Kidney (tissue), 14 donors: ENCODE measurements around the gene DLGAP1. TPM values are rescaled to one million over a fixed set of nuclear protein-coding genes. Genes with fewer than 3 reads are reported as not detected.

Experiments used
- DNase-seq, 5 donors: peaks; one replicate each; pipeline ENCODE4 v3.0.0-alpha.2; 2013 to 2020
- FAIRE-seq: peaks from 2 replicates; lab custom pipeline; 2012; peaks lifted over from hg19 to GRCh38; lab: Jason Lieb, UNC
- H3K27ac ChIP-seq, 2 donors: one replicate each; pipeline ENCODE4 v1.7.0; 2013; ENCODE audit warnings: low read depth in 2 of 2, low read length in 2 of 2, inconsistent platforms in 1 of 2
- H3K27me3 ChIP-seq: one replicate; pipeline ENCODE4 v1.7.1; 2013; ENCODE audit warnings: low read length, inconsistent platforms; ENCODE audit not compliant: control insufficient read depth, insufficient read depth
- H3K36me3 ChIP-seq, 3 donors: one replicate each; pipeline versions ENCODE4 v1.7.0 to v1.7.1; 2013; ENCODE audit warnings: low read length in 3 of 3, control low read depth in 1 of 3, inconsistent platforms in 1 of 3; ENCODE audit not compliant: insufficient read depth in 3 of 3, control insufficient read depth in 2 of 3
- H3K4me1 ChIP-seq, 3 donors: one replicate each; pipeline versions ENCODE4 v1.7.0 to v1.7.1; 2013; ENCODE audit warnings: low read length in 3 of 3, inconsistent platforms in 1 of 3, low read depth in 1 of 3; ENCODE audit not compliant: control insufficient read depth in 2 of 3, insufficient read depth in 2 of 3
- H3K4me3 ChIP-seq, 3 donors: one replicate each; pipeline versions ENCODE4 v1.7.0 to v1.8.1; 2013; ENCODE audit warnings: low read length in 3 of 3, control low read depth in 1 of 3, inconsistent platforms in 1 of 3
- H3K9ac ChIP-seq, 3 donors: one replicate each; pipeline versions ENCODE4 v1.7.0 to v1.7.1; 2013; ENCODE audit warnings: low read length in 3 of 3, control low read depth in 1 of 3, inconsistent platforms in 1 of 3
- H3K9me3 ChIP-seq, 3 donors: one replicate each; pipeline versions ENCODE4 v1.7.0 to v1.7.1; 2013; ENCODE audit warnings: low read length in 3 of 3, control low read depth in 1 of 3, inconsistent platforms in 1 of 3; ENCODE audit not compliant: control insufficient read depth in 2 of 3, insufficient read depth in 1 of 3
- intact Hi-C: fragments of 100-400 bp; cut with DNase I; formaldehyde crosslinking; loops from one replicate; pipeline ENCODE4 v1.11.1; 2022
- polyA plus RNA-seq: library from polyadenylated mRNA; stranded (reverse); fragments of 350-450 nt; fragmentation: Illumina TruSeq; extraction: RNeasy Lipid Tissue Mini Kit (QIAGEN cat#74804); gene quantifications from one replicate; pipeline ENCODE4 v1.2.3, GENCODE V29; 2014; ENCODE audit warnings: low read depth, low replicate concordance; ENCODE audit not compliant: insufficient read depth
- total RNA-seq: library from RNA; stranded (reverse); fragmentation: NEBNext Ultra II Directional; extraction: Animal tissue kit (Norgen Biotek cat#: 25700); gene quantifications from one replicate; pipeline ENCODE4 v1.2.1, GENCODE V29; 2021
- TF ChIP-seq, protein P1 (sequence below): IDR thresholded peaks from 3 replicates; pipeline ENCODE4 v1.5.1; 2012; ENCODE audit warnings: mild to moderate bottlenecking, moderate library complexity, borderline replicate concordance; ENCODE audit not compliant: insufficient read depth; ENCODE audit errors: extremely low read depth
- donor health status: control.
- donor health status: control.
- donor health status: control.
- donor health status: control.
- donor health status: control.
- donor health status: DM: yes; HTN: yes; CAD: no.
- donor health status: Normal renal cell carcinoma (clear cell type).

DLGAP1 gene
- total and polyA plus RNA-seq, 2 donors from 2014 or later: 1.2 to 32.8 TPM

- FAIRE-seq: no peak
- TF ChIP-seq, protein P1, sequence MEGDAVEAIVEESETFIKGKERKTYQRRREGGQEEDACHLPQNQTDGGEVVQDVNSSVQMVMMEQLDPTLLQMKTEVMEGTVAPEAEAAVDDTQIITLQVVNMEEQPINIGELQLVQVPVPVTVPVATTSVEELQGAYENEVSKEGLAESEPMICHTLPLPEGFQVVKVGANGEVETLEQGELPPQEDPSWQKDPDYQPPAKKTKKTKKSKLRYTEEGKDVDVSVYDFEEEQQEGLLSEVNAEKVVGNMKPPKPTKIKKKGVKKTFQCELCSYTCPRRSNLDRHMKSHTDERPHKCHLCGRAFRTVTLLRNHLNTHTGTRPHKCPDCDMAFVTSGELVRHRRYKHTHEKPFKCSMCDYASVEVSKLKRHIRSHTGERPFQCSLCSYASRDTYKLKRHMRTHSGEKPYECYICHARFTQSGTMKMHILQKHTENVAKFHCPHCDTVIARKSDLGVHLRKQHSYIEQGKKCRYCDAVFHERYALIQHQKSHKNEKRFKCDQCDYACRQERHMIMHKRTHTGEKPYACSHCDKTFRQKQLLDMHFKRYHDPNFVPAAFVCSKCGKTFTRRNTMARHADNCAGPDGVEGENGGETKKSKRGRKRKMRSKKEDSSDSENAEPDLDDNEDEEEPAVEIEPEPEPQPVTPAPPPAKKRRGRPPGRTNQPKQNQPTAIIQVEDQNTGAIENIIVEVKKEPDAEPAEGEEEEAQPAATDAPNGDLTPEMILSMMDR: no peak
Observed at GRCh38 chr18:3658529-3658928, 796.6 kb downstream of the DLGAP1 start.

GRCh38 chr18:3655254-3656050, 799.7 kb downstream of the DLGAP1 start:
- no peak overlapping the region for H3K4me3 ChIP-seq
- FAIRE-seq (no peak), DNase-seq (no peak)
- H3K27me3 ChIP-seq: no peaks in the 10 kb centered on the region
- H3K36me3 ChIP-seq: no peaks in the 10 kb centered on the region
- H3K9ac ChIP-seq: no peak overlapping the region
- TF ChIP-seq, protein P1: no peak
- no peaks in the 10 kb centered on the region for H3K4me1 ChIP-seq
- no peak overlapping the region for H3K27ac ChIP-seq
- H3K9me3 ChIP-seq: no peaks in the 10 kb centered on the region
- intact Hi-C loops: no loop called here

More at GRCh38 chr18:3658529-3658928, 796.6 kb downstream of the DLGAP1 start:
- no peaks in the 10 kb centered on the region for H3K9me3 ChIP-seq
- no peaks in the 10 kb centered on the region for H3K36me3 ChIP-seq
- H3K4me3 ChIP-seq: no peak overlapping the region
- H3K4me1 ChIP-seq: no peaks in the 10 kb centered on the region
- no peak overlapping the region for H3K27ac ChIP-seq
- DNase-seq: no peak
- intact Hi-C loops: no loop called here
- H3K27me3 ChIP-seq: no peaks in the 10 kb centered on the region
- no peak overlapping the region for H3K9ac ChIP-seq

- H3K9ac ChIP-seq: no peak overlapping the region
- no peak overlapping the region for H3K27ac ChIP-seq
- TF ChIP-seq, protein P1: no peak
- no peaks in the 10 kb centered on the region for H3K4me1 ChIP-seq
- intact Hi-C loops: no loop called here
- no peaks in the 10 kb centered on the region for H3K9me3 ChIP-seq
- no peak for FAIRE-seq
- no peaks in the 10 kb centered on the region for H3K36me3 ChIP-seq
- no peak for DNase-seq
- H3K4me3 ChIP-seq: no peak overlapping the region
- no peaks in the 10 kb centered on the region for H3K27me3 ChIP-seq
Observed at GRCh38 chr18:3654442-3655253, 800.5 kb downstream of the DLGAP1 start.
